Measurements from ENCODE around the gene FBF1.
A peak's percentile ranks its signal among the peaks of the same experiment; 100 is the strongest.

Gene FBF1

DNA sequence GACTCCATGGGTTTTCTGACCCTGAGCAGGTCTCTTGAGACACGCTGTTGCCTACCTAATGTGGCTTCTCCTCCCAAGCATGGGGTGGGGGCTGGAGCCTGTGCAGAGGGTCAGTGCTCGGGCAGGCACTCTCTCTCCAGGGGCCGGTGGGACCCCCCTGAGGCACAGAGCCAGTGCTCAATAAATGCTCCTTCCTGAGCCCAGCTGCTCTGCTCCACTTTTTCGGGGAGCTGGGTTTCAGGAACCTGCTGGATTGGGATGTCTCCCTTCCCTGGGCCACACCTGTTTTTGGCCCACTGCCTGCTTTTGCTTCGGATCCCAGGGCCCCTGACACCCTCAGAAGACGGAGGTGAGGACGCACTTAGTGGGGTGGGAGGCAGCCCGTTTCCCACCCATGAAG is 42.8 kb downstream of the FBF1 start:
- Histone ChIP-seq H3K27ac (ENCODE audit: extremely low read depth, low read depth, low read length) (peak overlapping the region; percentile 98), H3K4me1 (ENCODE audit: control insufficient read depth, insufficient read depth, low read length) (peaks cover 10% of the 10 kb centered on the region), H3K36me3 (ENCODE audit: control insufficient read depth in 2 of 2, insufficient read depth in 1 of 2, low read length in 2 of 2) (peaks cover 25 to 55% of the 10 kb centered on the region in 2 experiments), H3K9me3 (ENCODE audit: control insufficient read depth, insufficient read depth, low read depth, low read length) (no peaks in the 10 kb centered on the region), H3K4me3 (ENCODE audit: low read depth, low read length) (no peak overlapping the region)
- TF ChIP-seq ZXDB (tag by site-specific recombination; IDR thresholded peaks at IDR 0.05) (no peak), ZNF10 (tag by site-specific recombination; IDR thresholded peaks at IDR 0.05) (no peak), IKZF3 (tag by site-specific recombination; IDR thresholded peaks at IDR 0.05) (0 out of 2 replicates have a peak, but pooled peaks have one; percentile 29), GFI1B (tag by site-specific recombination; IDR thresholded peaks at IDR 0.05) (no peak), ZNF311 (tag by site-specific recombination; IDR thresholded peaks at IDR 0.05; ENCODE audit: borderline replicate concordance) (no peak), ZNF423 (tag by site-specific recombination; IDR thresholded peaks at IDR 0.05) (no peak), HOXD13 (CRISPR knock-in tag; IDR thresholded peaks at IDR 0.05; ENCODE audit: borderline replicate concordance) (no peak)
- ChIA-PET CTCF (interaction anchor here (0.9 to 4.3 kb wide), 5 partner anchors 20 to 107 kb away, joined by 3 to 28 read pairs (median 11); partner anchors contain the start of gene TRIM47), POLR2A (interaction anchor here (0.5 to 3.2 kb wide), 5 partner anchors 40 to 118 kb away, joined by 3 to 19 read pairs (median 4); partner anchors contain the start of genes ACOX1, TEN1 and WBP2)

DNA sequence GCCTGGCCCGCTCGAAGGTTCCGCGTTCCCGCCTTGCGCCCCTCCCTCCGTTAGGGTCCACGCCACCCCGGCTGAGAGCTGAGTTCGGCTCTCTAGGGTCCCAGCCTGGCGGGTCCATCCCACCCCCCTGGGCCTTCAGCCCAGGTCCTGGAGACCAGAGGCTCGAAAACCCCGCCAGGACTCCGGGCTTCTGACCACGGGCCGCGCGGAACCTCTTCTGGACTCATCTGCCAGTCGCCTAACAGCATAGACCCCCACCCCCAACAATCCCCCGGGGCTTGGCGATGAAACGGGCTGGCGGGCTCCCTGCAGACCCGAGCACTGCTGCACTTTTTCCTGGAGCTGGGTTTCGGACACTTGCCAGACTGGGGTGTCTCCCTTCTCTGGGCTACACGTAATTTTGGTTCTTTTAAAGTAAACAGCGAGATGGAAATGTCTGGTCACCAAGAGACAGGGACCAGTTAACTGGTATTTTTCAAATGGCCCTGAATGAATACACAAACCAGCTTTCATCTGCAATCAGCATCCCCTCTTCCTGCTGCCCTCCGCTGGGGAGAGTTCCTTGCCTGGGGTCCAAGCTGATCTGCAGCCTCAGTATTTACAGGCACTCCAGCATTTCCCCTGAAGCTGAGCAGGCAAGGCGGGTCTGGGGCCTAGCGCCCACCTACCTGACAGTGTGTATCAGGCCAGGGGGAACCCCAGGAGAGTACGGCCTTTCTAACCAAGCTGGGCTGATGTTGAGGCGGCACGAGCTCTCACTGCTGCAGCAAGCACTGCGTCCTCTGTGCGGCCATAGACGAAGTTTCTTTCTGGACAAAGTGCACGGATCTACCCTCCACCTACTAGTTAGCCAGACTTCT is 43.5 kb downstream of the FBF1 start:
- Histone ChIP-seq H3K4me3 (ENCODE audit: low read depth, low read length) (no peak overlapping the region; the same call in 1 of the 2 replicates), H3K36me3 (ENCODE audit: control insufficient read depth in 2 of 2, insufficient read depth in 1 of 2, low read length in 2 of 2) (peaks cover 20 to 55% of the 10 kb centered on the region in 2 experiments), H3K9me3 (ENCODE audit: control insufficient read depth, insufficient read depth, low read depth, low read length) (no peaks in the 10 kb centered on the region), H3K27ac (ENCODE audit: extremely low read depth, low read depth, low read length) (peak overlapping the region; percentile 98), H3K4me1 (ENCODE audit: control insufficient read depth, insufficient read depth, low read length) (peaks cover 10% of the 10 kb centered on the region)
- peak; percentile 51; the same call in 1 of the 2 replicates for TF ChIP-seq GLIS1 (tag by site-specific recombination; IDR thresholded peaks at IDR 0.05)
- TF ChIP-seq SP3 (tag by site-specific recombination; IDR thresholded peaks at IDR 0.05) = peak; percentile 73; the same call in 1 of the 2 replicates
- TF ChIP-seq ZBTB17 (tag by site-specific recombination; IDR thresholded peaks at IDR 0.05) = peak; percentile 54; the same call in 1 of the 2 replicates
- TF ChIP-seq, protein P1, sequence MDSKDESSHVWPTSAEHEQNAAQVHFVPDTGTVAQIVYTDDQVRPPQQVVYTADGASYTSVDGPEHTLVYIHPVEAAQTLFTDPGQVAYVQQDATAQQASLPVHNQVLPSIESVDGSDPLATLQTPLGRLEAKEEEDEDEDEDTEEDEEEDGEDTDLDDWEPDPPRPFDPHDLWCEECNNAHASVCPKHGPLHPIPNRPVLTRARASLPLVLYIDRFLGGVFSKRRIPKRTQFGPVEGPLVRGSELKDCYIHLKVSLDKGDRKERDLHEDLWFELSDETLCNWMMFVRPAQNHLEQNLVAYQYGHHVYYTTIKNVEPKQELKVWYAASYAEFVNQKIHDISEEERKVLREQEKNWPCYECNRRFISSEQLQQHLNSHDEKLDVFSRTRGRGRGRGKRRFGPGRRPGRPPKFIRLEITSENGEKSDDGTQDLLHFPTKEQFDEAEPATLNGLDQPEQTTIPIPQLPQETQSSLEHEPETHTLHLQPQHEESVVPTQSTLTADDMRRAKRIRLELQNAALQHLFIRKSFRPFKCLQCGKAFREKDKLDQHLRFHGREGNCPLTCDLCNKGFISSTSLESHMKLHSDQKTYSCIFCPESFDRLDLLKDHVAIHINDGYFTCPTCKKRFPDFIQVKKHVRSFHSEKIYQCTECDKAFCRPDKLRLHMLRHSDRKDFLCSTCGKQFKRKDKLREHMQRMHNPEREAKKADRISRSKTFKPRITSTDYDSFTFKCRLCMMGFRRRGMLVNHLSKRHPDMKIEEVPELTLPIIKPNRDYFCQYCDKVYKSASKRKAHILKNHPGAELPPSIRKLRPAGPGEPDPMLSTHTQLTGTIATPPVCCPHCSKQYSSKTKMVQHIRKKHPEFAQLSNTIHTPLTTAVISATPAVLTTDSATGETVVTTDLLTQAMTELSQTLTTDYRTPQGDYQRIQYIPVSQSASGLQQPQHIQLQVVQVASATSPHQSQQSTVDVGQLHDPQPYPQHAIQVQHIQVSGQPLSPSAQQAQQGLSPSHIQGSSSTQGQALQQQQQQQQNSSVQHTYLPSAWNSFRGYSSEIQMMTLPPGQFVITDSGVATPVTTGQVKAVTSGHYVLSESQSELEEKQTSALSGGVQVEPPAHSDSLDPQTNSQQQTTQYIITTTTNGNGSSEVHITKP (tag by site-specific recombination; IDR thresholded peaks at IDR 0.05) = 0 out of 2 replicates have a peak, but pooled peaks have one; percentile 28
- TF ChIP-seq, protein P2, sequence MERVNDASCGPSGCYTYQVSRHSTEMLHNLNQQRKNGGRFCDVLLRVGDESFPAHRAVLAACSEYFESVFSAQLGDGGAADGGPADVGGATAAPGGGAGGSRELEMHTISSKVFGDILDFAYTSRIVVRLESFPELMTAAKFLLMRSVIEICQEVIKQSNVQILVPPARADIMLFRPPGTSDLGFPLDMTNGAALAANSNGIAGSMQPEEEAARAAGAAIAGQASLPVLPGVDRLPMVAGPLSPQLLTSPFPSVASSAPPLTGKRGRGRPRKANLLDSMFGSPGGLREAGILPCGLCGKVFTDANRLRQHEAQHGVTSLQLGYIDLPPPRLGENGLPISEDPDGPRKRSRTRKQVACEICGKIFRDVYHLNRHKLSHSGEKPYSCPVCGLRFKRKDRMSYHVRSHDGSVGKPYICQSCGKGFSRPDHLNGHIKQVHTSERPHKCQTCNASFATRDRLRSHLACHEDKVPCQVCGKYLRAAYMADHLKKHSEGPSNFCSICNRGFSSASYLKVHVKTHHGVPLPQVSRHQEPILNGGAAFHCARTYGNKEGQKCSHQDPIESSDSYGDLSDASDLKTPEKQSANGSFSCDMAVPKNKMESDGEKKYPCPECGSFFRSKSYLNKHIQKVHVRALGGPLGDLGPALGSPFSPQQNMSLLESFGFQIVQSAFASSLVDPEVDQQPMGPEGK (tag by site-specific recombination; IDR thresholded peaks at IDR 0.05) = peak; percentile 85; the same call in 1 of the 2 replicates
- peak; percentile 99 for TF ChIP-seq GLIS2 (tag by site-specific recombination; IDR thresholded peaks at IDR 0.05)
- TF ChIP-seq ZEB2 (tag by site-specific recombination; IDR thresholded peaks at IDR 0.05) = 0 out of 2 replicates have a peak, but pooled peaks have one; percentile 5
- TF ChIP-seq ZFP3 (tag by site-specific recombination; IDR thresholded peaks at IDR 0.05; ENCODE audit: low read depth) = no peak
- TF ChIP-seq GLI2 (tag by site-specific recombination; IDR thresholded peaks at IDR 0.05; ENCODE audit: borderline replicate concordance, low read depth) = no peak
- 0 out of 2 replicates have a peak, but pooled peaks have one; percentile 23 for TF ChIP-seq ZXDB (tag by site-specific recombination; IDR thresholded peaks at IDR 0.05)
- TF ChIP-seq EGR2 (tag by site-specific recombination; IDR thresholded peaks at IDR 0.05; ENCODE audit: low read depth) = 0 out of 2 replicates have a peak, but pooled peaks have one; percentile 33
- TF ChIP-seq ZNF341 (tag by site-specific recombination; IDR thresholded peaks at IDR 0.05; ENCODE audit: low read depth) = peak; percentile 81
- no peak for TF ChIP-seq ZNF549 (tag by site-specific recombination; IDR thresholded peaks at IDR 0.05)
- TF ChIP-seq ZNF366 (tag by site-specific recombination; conservative IDR thresholded peaks at IDR 0.05) = 0 out of 2 replicates have a peak, but pooled peaks have one; percentile 22
- no peak for TF ChIP-seq ZNF416 (tag by site-specific recombination; IDR thresholded peaks at IDR 0.05)
- 0 out of 2 replicates have a peak, but pooled peaks have one; percentile 2 for TF ChIP-seq ZNF394 (tag by site-specific recombination; IDR thresholded peaks at IDR 0.05; ENCODE audit: borderline replicate concordance)
- no peak for TF ChIP-seq ZNF623 (tag by site-specific recombination; IDR thresholded peaks at IDR 0.05)
- TF ChIP-seq ZNF335 (tag by site-specific recombination; conservative IDR thresholded peaks at IDR 0.05) = peak; percentile 72
- peak; percentile 88 for TF ChIP-seq ZBTB8A (tag by site-specific recombination; IDR thresholded peaks at IDR 0.05)
- TF ChIP-seq KLF8 (tag by site-specific recombination; IDR thresholded peaks at IDR 0.05) = 0 out of 2 replicates have a peak, but pooled peaks have one; percentile 7
- POLR2A ChIA-PET = interaction anchor here (0.5 to 3.2 kb wide), 15 partner anchors 7 to 119 kb away, joined by 3 to 19 read pairs (median 4); partner anchors contain the start of genes ACOX1, MRPL38, TEN1 and TRIM47
- CTCF ChIA-PET = interaction anchor here (0.7 to 4.3 kb wide), 8 partner anchors 8 to 108 kb away, joined by 3 to 28 read pairs (median 8); partner anchors contain the start of genes TRIM47 and WBP2

Measured in HEK293 (cell line).